ENCODE results near the gene WDR49. TPM values are rescaled to one million over a fixed set of nuclear protein-coding genes. Genes with fewer than 3 reads are reported as not detected.
A peak's percentile ranks its signal among the peaks of the same experiment; 100 is the strongest.

Gene WDR49
- total RNA-seq (2014; rRNA removed; shearing (Covaris generic)) = not detected in 2 replicates

DNA sequence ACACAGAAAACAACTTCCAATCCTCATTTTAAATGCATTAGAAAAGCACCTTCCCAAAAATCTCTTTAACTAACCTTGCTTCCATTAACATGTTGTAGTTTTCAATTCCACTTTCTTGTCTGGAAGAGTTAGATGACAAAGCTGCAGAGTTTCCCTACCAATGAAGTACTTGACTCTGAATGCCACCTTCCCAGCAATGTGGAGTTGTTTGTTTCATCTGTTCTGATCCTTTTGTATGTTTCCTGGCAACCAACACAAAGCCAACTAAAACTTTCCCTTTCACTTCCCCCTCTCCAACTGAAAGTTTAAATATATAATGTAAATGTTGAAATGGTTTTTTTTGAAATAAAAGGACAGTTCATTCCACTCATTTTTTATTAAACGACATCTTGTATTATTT lies at the start of gene WDR49:
WDR49 (minus strand) TSS at position 183 of the 400 bp plus-strand sequence. CDS start 517 bp downstream, outside the sequence.
- in situ Hi-C loops (cut with HindIII; ENCODE audit: low sequenced_read_pairs) = no loop called here
- peak; percentile 3 for DNase-seq (ENCODE audit: low spot score)

DNA sequence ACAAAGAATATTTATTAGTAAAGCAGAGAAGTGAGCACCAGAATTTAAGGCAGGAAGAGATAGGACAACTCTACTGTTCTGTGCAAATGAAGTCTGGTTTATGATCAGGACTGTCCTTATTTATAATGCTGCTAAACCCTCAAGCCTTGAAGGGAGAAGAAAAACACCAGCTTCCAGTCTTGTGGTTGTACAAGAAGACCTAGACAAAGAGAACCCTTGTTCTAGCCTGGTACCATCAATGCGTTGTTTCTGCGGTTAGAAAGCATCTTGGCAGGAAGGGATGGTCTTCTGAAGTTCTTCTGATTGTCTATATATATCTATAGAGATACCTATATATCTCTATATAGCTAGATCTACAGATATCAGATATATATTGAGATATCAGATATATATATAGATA lies 47.2 kb upstream of the WDR49 start:
- in situ Hi-C loops (cut with HindIII; ENCODE audit: low sequenced_read_pairs) = no loop called here
- no peak for DNase-seq (ENCODE audit: low spot score)

DNA sequence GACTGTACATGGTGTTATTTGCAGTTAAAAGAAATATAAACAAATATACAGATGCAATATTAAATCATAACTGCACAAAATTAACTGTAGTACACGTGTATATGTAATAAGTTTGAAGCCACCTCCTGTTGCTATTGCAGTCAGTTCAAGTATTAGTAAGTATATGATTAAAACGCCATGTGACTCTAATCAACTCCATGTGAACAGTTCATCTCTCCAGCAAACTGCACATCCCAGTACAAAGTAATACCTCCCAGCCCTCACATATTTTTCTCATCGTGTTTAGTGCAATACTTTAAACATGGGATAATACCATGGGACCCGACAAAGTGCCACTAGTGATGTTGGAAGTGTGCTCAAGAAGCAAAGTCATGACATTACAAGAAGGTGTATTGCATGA lies 46.3 kb upstream of the WDR49 start:
- in situ Hi-C loops (cut with HindIII; ENCODE audit: low sequenced_read_pairs) = no loop called here

DNA sequence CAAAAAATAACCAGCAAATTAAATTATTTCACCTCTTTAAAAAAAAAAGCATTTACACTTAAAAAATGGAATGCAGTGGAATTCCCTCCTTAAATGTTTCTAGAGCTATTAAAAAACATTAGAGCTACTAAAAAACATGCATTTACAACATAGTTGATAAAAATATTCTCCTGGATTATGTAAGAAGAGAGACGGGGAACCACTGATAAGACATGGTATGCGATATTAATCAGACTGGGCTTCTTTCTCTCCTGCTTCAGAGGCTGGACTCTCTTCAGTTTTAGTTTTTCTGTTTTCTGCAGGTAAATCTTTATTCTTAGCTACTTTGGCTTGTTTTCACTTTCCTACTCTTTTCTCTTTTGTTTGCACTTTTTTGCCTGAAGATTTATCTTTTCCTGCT lies 40.4 kb upstream of the WDR49 start:
- in situ Hi-C loops (cut with HindIII; ENCODE audit: low sequenced_read_pairs) = no loop called here
- DNase-seq (ENCODE audit: low spot score) = no peak

More for the DNA sequence above, 46.3 kb upstream of the WDR49 start:
- no peak for DNase-seq (ENCODE audit: low spot score)

DNA sequence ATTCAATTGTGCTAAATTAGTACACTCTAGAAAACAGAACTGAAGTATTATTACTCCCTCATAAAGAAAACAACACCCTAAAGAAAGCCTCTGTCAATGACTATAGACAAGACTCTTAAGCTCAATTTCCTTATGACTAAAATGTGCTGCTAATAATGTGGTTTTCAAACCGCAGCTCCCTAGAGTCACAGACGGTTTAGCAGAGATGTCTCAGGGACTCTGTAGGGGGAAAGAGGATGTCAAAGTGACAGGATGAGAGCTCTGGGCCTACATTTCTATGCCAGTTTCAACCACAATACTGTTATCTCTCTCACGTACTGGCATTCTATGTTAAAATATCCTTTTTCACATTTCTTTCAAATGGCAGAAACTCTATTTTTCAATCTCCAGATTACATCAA lies 37.6 kb upstream of the WDR49 start:
- in situ Hi-C loops (cut with HindIII; ENCODE audit: low sequenced_read_pairs) = no loop called here
- no peak for DNase-seq (ENCODE audit: low spot score)

DNA sequence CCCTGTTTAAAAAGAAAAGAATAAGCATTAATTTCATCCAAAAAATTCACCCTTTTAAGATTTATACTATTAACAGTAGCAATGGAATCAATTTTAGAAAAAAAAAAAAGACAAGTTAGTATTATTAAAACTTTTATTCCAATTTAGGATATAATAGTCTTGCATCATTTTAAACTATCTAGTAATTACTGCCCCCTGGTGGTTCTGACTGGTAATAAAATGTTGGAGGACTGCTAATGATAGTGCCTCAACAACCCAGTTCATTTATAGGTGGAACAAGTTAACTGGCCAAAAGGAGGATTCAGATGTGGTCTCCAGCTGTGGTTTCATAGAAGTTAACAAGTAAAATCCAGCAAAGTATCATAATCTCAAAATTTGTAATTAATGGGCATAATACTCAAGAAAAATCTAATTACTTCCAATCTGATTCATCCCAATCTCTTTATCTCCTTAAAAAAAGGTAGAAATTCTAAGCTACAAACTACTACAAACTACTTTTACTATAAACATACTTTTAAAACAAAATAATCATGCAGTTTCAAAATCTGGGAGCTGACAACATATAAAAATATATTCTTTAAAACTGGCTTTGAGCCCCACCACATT lies 30.7 kb upstream of the WDR49 start:
- in situ Hi-C loops (cut with HindIII; ENCODE audit: low sequenced_read_pairs) = no loop called here
- DNase-seq (ENCODE audit: low spot score) = peak; percentile 48

DNA sequence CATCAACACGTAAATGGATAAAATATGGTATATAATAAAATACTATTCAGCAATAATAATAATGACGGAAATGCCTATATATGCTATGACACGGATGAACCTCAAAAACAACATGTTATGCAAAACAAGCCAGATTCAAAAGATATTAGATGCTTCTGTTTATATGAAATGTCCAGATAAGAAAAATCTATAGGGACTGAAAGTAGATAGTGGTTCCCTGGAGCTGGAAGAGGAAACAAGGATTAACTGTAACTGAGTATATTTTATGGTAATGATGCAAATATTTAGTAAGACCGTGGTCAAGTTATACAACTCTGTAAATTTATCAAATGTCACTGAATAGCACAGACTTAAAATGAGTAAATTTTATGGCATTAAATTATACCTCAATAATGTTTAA lies 25.8 kb upstream of the WDR49 start:
- in situ Hi-C loops (cut with HindIII; ENCODE audit: low sequenced_read_pairs) = no loop called here
- no peak for DNase-seq (ENCODE audit: low spot score)

DNA sequence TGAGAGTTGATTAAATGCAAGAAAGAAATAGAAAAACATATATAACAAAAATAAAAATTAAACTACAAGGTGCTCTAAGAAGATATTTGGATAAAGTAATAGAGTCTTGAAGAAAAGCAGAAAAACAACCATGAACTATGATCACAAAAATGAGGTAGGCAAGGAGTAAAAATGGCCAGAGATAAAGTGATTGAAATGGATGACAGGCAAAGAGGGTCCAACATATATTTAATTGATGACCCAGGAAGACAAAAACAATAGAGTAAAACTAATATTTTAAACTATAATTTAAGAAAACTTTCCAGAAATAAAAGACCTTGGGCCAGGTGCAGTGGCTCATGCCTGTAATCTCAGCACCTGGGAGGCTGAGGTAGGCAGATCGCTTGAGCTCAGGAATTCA lies 22.1 kb upstream of the WDR49 start:
- DNase-seq (ENCODE audit: low spot score) = no peak
- in situ Hi-C loops (cut with HindIII; ENCODE audit: low sequenced_read_pairs) = no loop called here

DNA sequence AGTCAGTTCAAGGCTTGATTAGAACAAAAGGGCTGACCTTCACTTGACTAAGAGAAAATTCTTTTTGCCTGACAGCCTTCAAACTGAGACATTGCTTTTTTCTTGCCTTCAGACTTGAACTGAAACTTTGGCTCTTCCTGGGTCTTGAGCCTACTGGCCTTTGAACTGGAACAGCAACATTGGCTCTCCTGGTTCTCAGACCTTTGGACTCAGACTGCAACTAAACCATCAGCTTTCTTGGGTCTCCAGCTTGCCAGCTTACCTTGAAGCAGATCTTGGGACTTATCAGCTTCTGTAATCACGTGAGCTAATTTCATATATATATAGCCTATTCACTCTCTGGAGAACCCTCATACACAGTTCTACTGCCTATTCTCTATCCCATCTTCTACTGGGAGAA lies 19.5 kb upstream of the WDR49 start:
- in situ Hi-C loops (cut with HindIII; ENCODE audit: low sequenced_read_pairs) = no loop called here

DNA sequence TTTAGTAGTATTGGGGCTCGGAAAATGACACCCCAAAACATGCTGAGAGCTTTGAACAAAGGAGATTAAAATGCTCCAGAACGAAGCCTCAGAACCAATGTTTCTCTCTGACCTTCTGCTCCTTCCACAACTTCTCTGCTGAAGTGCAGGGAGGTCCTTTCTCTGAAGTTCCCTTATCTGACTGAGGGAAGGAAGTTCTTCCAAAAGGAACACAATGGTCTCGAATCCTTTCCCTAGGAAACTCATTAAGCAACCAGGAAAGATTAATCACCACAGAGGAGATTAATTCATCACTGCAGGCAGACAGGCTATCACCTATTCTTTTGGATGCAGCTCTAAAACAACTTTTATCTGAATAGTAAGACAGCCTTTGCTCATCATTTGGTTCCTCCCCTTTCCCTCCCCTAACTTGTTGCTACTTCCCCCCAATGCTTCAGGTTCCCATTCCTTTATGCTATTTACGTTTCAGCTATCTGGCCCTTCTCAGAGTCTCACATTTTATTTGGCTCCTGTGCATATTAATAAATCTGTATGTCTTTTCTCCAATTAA lies 18.2 kb upstream of the WDR49 start:
- no peak for DNase-seq (ENCODE audit: low spot score)
- in situ Hi-C loops (cut with HindIII; ENCODE audit: low sequenced_read_pairs) = no loop called here

More for the DNA sequence above, 19.5 kb upstream of the WDR49 start:
- no peak for DNase-seq (ENCODE audit: low spot score)

DNA sequence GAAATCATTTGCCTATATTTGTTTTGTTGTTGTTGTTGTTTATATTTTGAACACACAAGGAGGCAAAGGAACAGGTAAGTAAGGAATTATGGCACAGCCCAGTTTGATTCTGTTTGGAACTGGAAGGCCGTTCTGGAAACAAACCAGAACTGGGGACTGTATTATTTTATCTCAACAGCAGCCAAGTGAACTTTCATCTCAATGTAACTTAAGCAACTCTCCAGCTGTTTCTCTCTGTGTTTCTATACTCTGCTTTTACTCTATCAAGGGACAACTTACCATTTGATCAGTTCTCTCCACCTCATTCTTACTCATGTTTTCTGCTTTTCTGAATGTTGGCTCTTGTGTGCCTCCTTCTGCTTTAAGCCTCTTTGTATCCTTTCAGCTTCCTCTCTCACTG lies 16.0 kb upstream of the WDR49 start:
- in situ Hi-C loops (cut with HindIII; ENCODE audit: low sequenced_read_pairs) = no loop called here
- no peak for DNase-seq (ENCODE audit: low spot score)

DNA sequence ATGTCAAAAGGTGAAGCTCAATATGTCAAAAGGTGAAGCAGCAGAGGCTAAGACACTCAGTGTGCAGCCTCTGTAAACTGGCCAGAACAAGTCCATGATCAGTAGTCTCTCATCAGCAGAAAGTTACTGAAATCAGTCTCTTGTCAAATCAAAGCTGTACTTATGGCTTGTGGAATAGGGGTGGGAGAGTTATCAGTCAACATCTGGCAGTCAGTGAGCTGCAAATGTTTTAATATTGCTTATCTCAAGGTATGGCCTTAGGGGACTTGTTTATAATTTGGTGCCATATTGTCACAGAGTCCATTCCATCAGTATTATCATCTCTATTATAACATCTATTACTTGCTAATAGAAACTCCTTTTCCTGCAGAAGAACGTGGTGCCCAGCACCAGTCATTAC lies 14.9 kb upstream of the WDR49 start:
- DNase-seq (ENCODE audit: low spot score) = no peak
- in situ Hi-C loops (cut with HindIII; ENCODE audit: low sequenced_read_pairs) = no loop called here

DNA sequence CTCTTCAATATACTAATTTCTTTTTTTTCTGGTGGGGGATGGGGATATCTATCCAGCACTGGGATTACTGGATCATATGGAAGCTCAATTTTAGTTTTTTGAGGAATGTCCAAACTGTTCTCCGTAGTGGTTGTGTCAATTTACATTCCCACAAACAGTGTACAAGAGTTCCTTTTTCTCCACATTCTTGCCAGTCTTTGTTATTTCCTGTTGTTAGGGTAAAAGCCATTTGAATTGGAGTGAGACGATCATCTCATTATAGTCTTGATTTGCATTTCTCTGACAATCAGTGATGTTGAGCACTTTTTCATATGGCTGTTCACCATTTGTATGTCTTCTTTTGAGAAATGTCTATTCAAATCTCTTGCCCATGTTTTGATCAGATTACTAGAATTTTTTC lies 12.8 kb upstream of the WDR49 start:
- no peak for DNase-seq (ENCODE audit: low spot score)
- in situ Hi-C loops (cut with HindIII; ENCODE audit: low sequenced_read_pairs) = no loop called here

DNA sequence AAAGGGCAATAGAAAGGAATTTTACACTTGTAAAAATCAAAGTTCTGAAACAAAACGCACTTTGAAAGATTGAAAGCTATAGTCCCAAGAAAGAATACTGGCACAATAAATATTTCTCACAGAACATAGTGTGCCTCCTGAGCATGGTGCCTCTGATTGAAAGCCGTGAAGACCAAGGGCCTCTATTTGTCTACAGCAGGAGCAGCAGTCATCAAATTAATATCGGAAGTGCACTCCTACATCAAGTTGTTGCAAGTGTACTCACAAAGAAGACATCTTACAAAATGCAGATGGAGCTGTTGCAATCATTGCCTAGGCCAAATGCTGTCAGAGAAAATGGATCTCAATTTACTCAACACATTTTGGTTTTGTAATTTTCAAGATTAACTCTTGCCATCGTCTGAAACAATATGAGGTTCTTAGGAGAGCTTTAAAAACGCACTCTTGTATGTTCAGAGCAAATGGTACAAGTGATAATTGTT lies 9.2 kb upstream of the WDR49 start:
- no peak for DNase-seq (ENCODE audit: low spot score)
- in situ Hi-C loops (cut with HindIII; ENCODE audit: low sequenced_read_pairs) = no loop called here

DNA sequence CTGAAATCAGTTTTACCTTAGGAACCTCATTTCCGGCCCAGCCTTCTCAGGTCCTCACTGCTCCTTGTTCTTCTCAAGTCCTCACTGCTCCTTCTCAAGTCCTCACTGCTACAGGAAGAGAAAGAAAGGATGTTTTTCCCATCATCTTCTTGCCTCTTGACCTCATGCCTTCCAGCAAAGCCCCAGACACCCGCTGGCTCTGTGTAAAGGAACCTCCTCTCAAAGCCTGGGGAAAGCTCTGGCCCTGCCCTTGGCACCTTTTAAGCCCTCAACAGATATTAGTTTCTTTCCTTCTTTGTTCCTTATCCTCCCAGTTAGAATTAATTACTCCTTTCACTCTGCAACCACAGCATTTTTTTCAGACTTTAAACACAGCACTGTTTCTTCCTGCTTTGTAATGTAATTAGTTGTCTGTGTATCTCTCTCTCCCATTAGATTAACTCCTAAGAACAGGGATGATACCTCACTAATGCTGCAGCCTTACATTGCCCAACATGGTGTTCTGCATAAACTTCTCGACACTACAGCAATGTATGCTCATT lies 4.0 kb upstream of the WDR49 start:
- in situ Hi-C loops (cut with HindIII; ENCODE audit: low sequenced_read_pairs) = no loop called here
- no peak for DNase-seq (ENCODE audit: low spot score)

DNA sequence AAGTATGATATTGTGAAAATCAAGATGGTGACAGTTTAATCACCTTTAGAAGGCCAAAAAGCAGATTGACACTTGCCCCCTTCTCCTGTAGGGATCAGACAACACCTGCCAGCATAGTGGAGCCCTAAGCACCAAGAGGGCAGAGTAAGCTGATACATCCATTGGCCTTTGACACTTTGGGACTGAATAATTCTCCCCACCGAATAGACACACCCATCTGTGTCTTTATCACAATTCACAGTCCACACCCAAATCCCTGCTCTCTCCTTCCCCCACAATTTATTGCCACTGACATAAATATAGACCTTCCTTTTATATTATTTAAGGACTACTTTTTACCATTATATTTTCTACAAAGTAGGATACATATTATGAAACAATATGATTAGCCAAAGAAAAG lies 3.1 kb upstream of the WDR49 start:
- in situ Hi-C loops (cut with HindIII; ENCODE audit: low sequenced_read_pairs) = no loop called here
- no peak for DNase-seq (ENCODE audit: low spot score)

DNA sequence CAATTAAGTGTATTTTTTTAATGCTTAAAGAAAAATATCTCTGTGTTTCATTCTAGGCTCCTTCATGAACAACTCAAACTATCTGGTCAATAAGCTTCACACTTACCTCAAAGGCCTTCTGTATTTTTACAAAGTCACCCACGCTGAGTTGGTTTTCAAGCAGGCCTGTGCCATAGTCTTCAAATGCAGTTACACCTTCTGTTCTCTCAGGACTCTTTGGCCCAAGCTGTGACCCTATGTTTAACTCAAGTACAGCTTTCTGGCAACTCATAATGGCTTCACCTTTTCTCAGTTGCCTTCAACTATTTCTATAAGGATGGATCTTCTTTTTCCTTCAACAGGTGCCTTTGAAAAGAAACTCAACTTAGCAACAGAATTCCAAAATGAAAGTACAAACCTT lies 587 bp downstream of the WDR49 start:
- in situ Hi-C loops (cut with HindIII; ENCODE audit: low sequenced_read_pairs) = no loop called here
- no peak for DNase-seq (ENCODE audit: low spot score)

DNA sequence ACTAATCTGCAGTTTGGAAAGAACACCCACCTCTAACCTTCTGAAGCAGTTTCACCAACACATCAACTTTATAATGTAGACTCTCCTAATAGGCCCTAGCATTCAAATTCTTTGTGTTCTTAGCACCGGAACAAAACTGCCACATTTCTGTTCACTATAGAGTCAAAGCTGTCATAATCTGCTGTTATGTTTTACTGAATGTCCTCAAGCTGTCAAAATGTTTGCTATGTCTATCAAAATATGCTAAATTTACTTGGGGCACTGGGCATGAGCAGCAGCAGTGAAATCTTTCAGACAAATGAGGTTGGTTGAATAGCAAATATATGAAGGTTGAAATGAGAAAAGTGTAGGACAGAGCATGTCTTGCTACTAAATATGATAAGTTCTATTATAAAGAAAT lies 1.9 kb downstream of the WDR49 start:
- in situ Hi-C loops (cut with HindIII; ENCODE audit: low sequenced_read_pairs) = no loop called here
- no peak for DNase-seq (ENCODE audit: low spot score)

DNA sequence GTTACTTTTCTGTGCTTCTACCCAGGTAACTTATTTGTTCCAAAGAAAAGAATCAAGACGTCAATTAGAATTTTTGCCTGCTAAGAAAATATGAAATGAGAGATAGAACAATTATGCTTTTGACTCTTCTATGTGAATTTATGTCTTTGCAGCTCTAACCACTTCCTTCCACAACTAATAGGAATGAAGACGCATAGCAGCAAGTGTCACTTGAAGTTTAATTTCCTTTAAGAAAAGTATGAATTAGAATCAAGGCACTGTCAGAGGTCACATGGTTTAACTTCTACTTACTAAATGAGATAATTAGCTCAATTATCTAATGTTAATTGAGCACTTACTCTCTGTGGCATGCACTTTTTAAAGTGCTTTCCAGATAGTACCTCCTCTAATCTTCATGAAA lies 3.3 kb downstream of the WDR49 start:
- in situ Hi-C loops (cut with HindIII; ENCODE audit: low sequenced_read_pairs) = no loop called here
- no peak for DNase-seq (ENCODE audit: low spot score)

DNA sequence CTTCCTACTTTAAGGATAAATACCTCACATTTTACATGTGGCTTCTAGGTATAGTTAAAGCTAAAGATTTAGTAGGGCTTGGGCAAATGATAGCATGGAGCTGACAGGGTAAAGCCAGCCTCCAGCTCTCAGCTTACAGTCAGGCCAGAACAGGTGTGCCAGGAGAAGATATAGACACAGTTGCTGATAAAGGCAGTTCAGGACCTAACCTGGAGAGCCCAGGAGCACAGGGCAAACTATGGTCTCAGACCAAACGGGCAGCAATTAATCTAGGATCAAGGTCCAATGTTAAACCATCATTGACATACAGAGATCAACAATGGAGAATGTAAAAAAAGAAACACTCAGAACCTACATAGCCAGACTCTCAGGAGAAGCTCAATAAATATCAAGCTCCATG lies 4.0 kb downstream of the WDR49 start:
- DNase-seq (ENCODE audit: low spot score) = no peak
- in situ Hi-C loops (cut with HindIII; ENCODE audit: low sequenced_read_pairs) = no loop called here

DNA sequence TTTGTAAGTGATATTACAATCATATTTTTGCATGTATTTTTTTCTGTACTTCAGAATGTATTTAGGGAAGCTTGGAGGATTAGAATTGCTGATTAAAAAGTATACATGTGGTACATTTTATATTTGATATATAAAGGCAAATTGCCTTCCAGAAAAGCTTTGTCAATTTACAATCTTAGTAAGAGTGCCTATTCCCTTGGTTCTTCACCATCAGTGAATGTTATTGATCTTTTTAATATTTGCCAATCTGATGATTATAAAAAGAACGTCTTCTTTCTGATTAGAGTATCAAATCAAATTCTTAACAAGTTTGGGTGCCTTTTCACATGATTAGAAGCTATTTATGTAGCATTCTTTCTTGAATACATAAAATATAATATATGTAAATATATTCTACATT lies 9.1 kb downstream of the WDR49 start:
- DNase-seq (ENCODE audit: low spot score) = no peak
- in situ Hi-C loops (cut with HindIII; ENCODE audit: low sequenced_read_pairs) = no loop called here
